Measurements from ENCODE around the gene PDCD11. TPM values are rescaled to one million over a fixed set of nuclear protein-coding genes. Genes with fewer than 3 reads are reported as not detected.

PDCD11 gene
- total and polyA plus RNA-seq, 2 of the 8 experiments (the other 6 are each of a cell fraction or from before 2014, with no cell fraction given), result 18.1 to 79.1 TPM

GRCh38 chr10:103367379-103367781 is 29.0 kb upstream of the PDCD11 start (continued):
- TF ChIP-seq CHD7 (IDR thresholded peaks at IDR 0.05; ENCODE audit: insufficient replicate concordance, low read length), result no peak
